CD14-positive monocyte (primary cell): Measurements from ENCODE around the gene MMAB. TPM values are rescaled to one million over a fixed set of nuclear protein-coding genes. Genes with fewer than 3 reads are reported as not detected.

Source experiments
- DNase-seq, 3 donors: peaks; one replicate each; pipeline ENCODE4 v3.0.0-alpha.2; 2011 to 2022
- H2AFZ ChIP-seq: 2 replicates; pipeline ENCODE4 v1.6.0; 2012; ENCODE audit warnings: mild to moderate bottlenecking, low read depth, low read length, inconsistent platforms; ENCODE audit not compliant: insufficient read depth, poor library complexity, severe bottlenecking
- H3K27ac ChIP-seq, 2 donors: 1 replicate in 1 of 2; 2 replicates in 1 of 2; pipeline ENCODE4 v1.5.1; 2012 to 2013; ENCODE audit warnings: low read length in 2 of 2, control low read depth in 1 of 2, inconsistent platforms in 1 of 2, low read depth in 1 of 2, mild to moderate bottlenecking in 1 of 2
- H3K27me3 ChIP-seq, 2 donors: one replicate each; pipeline versions ENCODE4 v1.6.0 to v1.6.1; 2011 to 2013; ENCODE audit warnings: low read length in 2 of 2; ENCODE audit not compliant: control insufficient read depth in 2 of 2, insufficient read depth in 2 of 2
- H3K36me3 ChIP-seq, 2 donors: replicated peaks in 1 of 2; 1 replicate in 1 of 2; 2 replicates in 1 of 2; pipeline versions ENCODE4 v1.5.1 to v1.6.1; 2012 to 2013; ENCODE audit warnings: low read length in 2 of 2, control low read depth in 1 of 2, inconsistent platforms in 1 of 2, mild to moderate bottlenecking in 1 of 2; ENCODE audit not compliant: insufficient read depth in 2 of 2, control insufficient read depth in 1 of 2
- H3K4me1 ChIP-seq, 2 donors: 1 replicate in 1 of 2; 2 replicates in 1 of 2; pipeline versions ENCODE4 v1.5.1 to v1.6.1; 2012 to 2013; ENCODE audit warnings: low read length in 2 of 2, control low read depth in 1 of 2, inconsistent platforms in 1 of 2, mild to moderate bottlenecking in 1 of 2, moderate library complexity in 1 of 2; ENCODE audit not compliant: insufficient read depth in 2 of 2, control insufficient read depth in 1 of 2
- H3K4me2 ChIP-seq: replicated peaks from 2 replicates; pipeline ENCODE3; 2012; ENCODE audit warnings: low read length, moderate library complexity, mild to moderate bottlenecking; ENCODE audit not compliant: poor library complexity, severe bottlenecking; ENCODE audit errors: extremely low read depth
- H3K4me3 ChIP-seq, 3 experiments: fragments of 200-600 bp in 1 of 3; sonication (generic) in 1 of 3; replicated peaks in 1 of 3; 1 replicate in 2 of 3; 2 replicates in 1 of 3; pipeline ENCODE4 v1.5.1; 2011 to 2013; ENCODE audit warnings: low read length in 3 of 3, mild to moderate bottlenecking in 3 of 3, control low read depth in 2 of 3, low read depth in 2 of 3, inconsistent platforms in 1 of 3, moderate library complexity in 1 of 3
- H3K79me2 ChIP-seq: 2 replicates; pipeline ENCODE4 v1.6.0; 2012; ENCODE audit warnings: mild to moderate bottlenecking, control low read depth, inconsistent platforms, low read length, moderate library complexity; ENCODE audit not compliant: insufficient read depth
- H3K9ac ChIP-seq: 2 replicates; pipeline ENCODE4 v1.6.0; 2017; ENCODE audit warnings: low read length, mild to moderate bottlenecking; ENCODE audit not compliant: insufficient read depth, poor library complexity, severe bottlenecking
- H3K9me3 ChIP-seq, 2 donors: replicated peaks in 1 of 2; 1 replicate in 1 of 2; 2 replicates in 1 of 2; pipeline versions ENCODE4 v1.5.1 to v1.6.1; 2012 to 2013; ENCODE audit warnings: low read length in 2 of 2, control low read depth in 1 of 2; ENCODE audit not compliant: control insufficient read depth in 1 of 2, insufficient read depth in 1 of 2
- H4K20me1 ChIP-seq: 2 replicates; pipeline ENCODE4 v1.6.0; 2012; ENCODE audit warnings: mild to moderate bottlenecking, low read length, control low read depth, moderate library complexity; ENCODE audit not compliant: insufficient read depth
- H3K27ac Mint-ChIP-seq, 7 donors: one replicate each; pipeline ENCODE4 v1.8.0; 2020; ENCODE audit warnings: mild to moderate bottlenecking in 7 of 7, mixed read lengths in 7 of 7, moderate library complexity in 6 of 7, inconsistent platforms in 2 of 7
- H3K27me3 Mint-ChIP-seq, 3 donors: one replicate each; pipeline ENCODE4 v1.8.0; 2021 to 2022; ENCODE audit warnings: low read depth in 3 of 3, mild to moderate bottlenecking in 3 of 3, mixed read lengths in 3 of 3, moderate library complexity in 3 of 3, inconsistent platforms in 1 of 3
- H3K36me3 Mint-ChIP-seq, 2 donors: one replicate each; pipeline ENCODE4 v1.8.0; 2020; ENCODE audit warnings: mixed read lengths in 2 of 2, inconsistent platforms in 1 of 2, mild to moderate bottlenecking in 1 of 2
- H3K4me1 Mint-ChIP-seq: one replicate; pipeline ENCODE4 v1.8.0; 2020; ENCODE audit warnings: mild to moderate bottlenecking, mixed read lengths
- H3K4me3 Mint-ChIP-seq, 2 donors: one replicate each; pipeline ENCODE4 v1.8.0; 2020; ENCODE audit warnings: mild to moderate bottlenecking in 2 of 2, mixed read lengths in 2 of 2, moderate library complexity in 1 of 2
- H3K9me3 Mint-ChIP-seq, 7 donors: one replicate each; pipeline ENCODE4 v1.8.0; 2020 to 2022; ENCODE audit warnings: mixed read lengths in 7 of 7, mild to moderate bottlenecking in 6 of 7, moderate library complexity in 6 of 7, inconsistent platforms in 2 of 7
- WGBS: methylation state at CpG from one replicate; pipeline ENCODE4 v1.1.5; 2013; ENCODE audit warnings: missing lambda C conversion rate; ENCODE audit not compliant: insufficient coverage; 5-methylcytosine and 5-hydroxymethylcytosine counted together
- intact Hi-C, 2 donors: fragments of 100-400 bp; cut with micrococcal nuclease; formaldehyde crosslinking; loops; one replicate each; pipeline versions ENCODE4 v1.15.0 to v1.15.1; 2023
- polyA plus RNA-seq, 3 donors: library from polyadenylated mRNA; depleted of rRNA in 1 of 3; unstranded in 2 of 3; stranded (reverse) in 1 of 3; fragments of 300-500 nt in 2 of 3; fragments of >200 nt in 1 of 3; fragmentation: Illumina TruSeq in 2 of 3; gene quantifications; 1 replicate in 2 of 3; 2 replicates in 1 of 3; pipeline ENCODE4 v1.2.3, GENCODE V29; 2012 to 2021
- TF ChIP-seq, protein P1 (sequence below): fragments of 200-600 bp; IDR thresholded peaks from one replicate; pipeline ENCODE4 v1.8.0; 2022; ENCODE audit warnings: antibody characterized with exemption, mild to moderate bottlenecking

The MMAB gene
- polyA plus RNA-seq, 3 donors = 5.0 to 15.6 (median 12.4) TPM

GRCh38 chr12:109591041-109591440, 17.7 kb upstream of the MMAB start:
- Histone ChIP-seq H3K4me1 (peaks cover 13 to 15% of the 10 kb centered on the region in 2 donors), H3K27ac (no peak overlapping the region), H3K36me3 (peaks cover 5 to 21% of the 10 kb centered on the region in 2 donors), H3K9ac (no peak overlapping the region), H2AFZ (no peak overlapping the region), H3K4me3 (no peak overlapping the region), H3K27me3 (no peaks in the 10 kb centered on the region), H3K79me2 (no peaks in the 10 kb centered on the region), H3K4me2 (no peak overlapping the region), H3K9me3 (no peaks in the 10 kb centered on the region), H4K20me1 (peaks cover 4% of the 10 kb centered on the region)
- Mint-ChIP-seq H3K9me3 (no peaks in the 10 kb centered on the region), H3K4me1 (peaks cover 16% of the 10 kb centered on the region), H3K27ac (peak overlapping the region in 2 of 7 donors; percentile 52 to 61), H3K27me3 (peaks cover 4 to 17% (median 10%) of the 10 kb centered on the region in 3 donors), H3K4me3 (no peak overlapping the region), H3K36me3 (peaks cover 46 to 52% of the 10 kb centered on the region in 2 donors)
- 86% methylated on average over 8 of the region's 10 CpGs for WGBS
- TF ChIP-seq, protein P1, sequence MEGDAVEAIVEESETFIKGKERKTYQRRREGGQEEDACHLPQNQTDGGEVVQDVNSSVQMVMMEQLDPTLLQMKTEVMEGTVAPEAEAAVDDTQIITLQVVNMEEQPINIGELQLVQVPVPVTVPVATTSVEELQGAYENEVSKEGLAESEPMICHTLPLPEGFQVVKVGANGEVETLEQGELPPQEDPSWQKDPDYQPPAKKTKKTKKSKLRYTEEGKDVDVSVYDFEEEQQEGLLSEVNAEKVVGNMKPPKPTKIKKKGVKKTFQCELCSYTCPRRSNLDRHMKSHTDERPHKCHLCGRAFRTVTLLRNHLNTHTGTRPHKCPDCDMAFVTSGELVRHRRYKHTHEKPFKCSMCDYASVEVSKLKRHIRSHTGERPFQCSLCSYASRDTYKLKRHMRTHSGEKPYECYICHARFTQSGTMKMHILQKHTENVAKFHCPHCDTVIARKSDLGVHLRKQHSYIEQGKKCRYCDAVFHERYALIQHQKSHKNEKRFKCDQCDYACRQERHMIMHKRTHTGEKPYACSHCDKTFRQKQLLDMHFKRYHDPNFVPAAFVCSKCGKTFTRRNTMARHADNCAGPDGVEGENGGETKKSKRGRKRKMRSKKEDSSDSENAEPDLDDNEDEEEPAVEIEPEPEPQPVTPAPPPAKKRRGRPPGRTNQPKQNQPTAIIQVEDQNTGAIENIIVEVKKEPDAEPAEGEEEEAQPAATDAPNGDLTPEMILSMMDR = no peak
- DNase-seq = no peak
- intact Hi-C loops = no loop called here

GRCh38 chr12:109590566-109590965, 17.3 kb upstream of the MMAB start:
- 100% methylated on average over 6 of the region's 8 CpGs for WGBS
- Histone ChIP-seq H3K4me1 (peaks cover 9 to 11% of the 10 kb centered on the region in 2 donors), H3K4me2 (no peak overlapping the region), H4K20me1 (peaks cover 4% of the 10 kb centered on the region), H3K9ac (no peak overlapping the region), H3K27ac (no peak overlapping the region), H3K36me3 (peaks cover 5 to 21% of the 10 kb centered on the region in 2 donors), H3K9me3 (no peaks in the 10 kb centered on the region), H3K27me3 (no peaks in the 10 kb centered on the region), H3K79me2 (no peaks in the 10 kb centered on the region), H3K4me3 (no peak overlapping the region), H2AFZ (no peak overlapping the region)
- no peak overlapping the region for H3K4me3 Mint-ChIP-seq
- peaks cover 12% of the 10 kb centered on the region for H3K4me1 Mint-ChIP-seq
- H3K27ac Mint-ChIP-seq = peak overlapping the region in 1 of 7 donors; percentile 69
- intact Hi-C loops = no loop called here
- H3K36me3 Mint-ChIP-seq = peaks cover 43 to 54% of the 10 kb centered on the region in 2 donors
- peaks cover 4 to 17% (median 10%) of the 10 kb centered on the region in 3 donors for H3K27me3 Mint-ChIP-seq
- no peak for DNase-seq
- TF ChIP-seq, protein P1 = no peak
- H3K9me3 Mint-ChIP-seq = no peaks in the 10 kb centered on the region
